GM19397 (cell line): ENCODE data around the gene EEIG1.
A peak's percentile ranks its signal among the peaks of the same experiment; 100 is the strongest.

Experiments used
- ATAC-seq: cut with Tn5 transposase; IDR thresholded peaks from one replicate; pipeline ENCODE4 v1.9.1; 2021; ENCODE audit warnings: mild to moderate bottlenecking, moderate library complexity; ENCODE audit not compliant: unreplicated experiment

The EEIG1 gene

DNA sequence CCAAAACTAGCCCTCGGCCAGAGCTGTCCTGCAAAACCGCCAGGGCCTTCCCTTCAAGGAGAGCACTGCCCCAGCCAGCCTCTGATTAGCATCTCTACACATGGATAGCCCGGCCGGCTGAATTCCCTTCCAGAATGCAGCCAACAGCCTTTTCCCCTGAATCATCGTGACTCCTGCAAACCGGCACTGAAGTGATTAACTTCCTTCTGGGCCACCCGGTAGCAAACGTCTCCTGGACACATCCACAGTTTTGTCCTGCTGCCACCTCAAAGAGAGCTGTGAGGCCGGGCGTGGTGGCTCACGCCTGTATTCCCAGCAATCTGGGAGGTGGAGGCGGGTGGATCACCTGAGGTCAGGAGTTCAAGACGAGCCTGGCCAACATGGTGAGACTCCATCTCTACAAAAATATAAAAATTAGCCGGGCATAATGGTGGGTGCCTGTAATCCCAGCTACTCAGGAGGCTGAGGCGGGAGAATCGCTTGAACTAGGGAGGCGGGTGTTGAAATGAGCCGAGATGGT lies 21.1 kb upstream of the EEIG1 start:
- no peak for ATAC-seq

GRCh38 chr9:128001151-128001778 lies 20.5 kb upstream of the EEIG1 start:
- ATAC-seq = no peak

GRCh38 chr9:127999461-127999860 lies 18.7 kb upstream of the EEIG1 start:
- no peak for ATAC-seq

DNA sequence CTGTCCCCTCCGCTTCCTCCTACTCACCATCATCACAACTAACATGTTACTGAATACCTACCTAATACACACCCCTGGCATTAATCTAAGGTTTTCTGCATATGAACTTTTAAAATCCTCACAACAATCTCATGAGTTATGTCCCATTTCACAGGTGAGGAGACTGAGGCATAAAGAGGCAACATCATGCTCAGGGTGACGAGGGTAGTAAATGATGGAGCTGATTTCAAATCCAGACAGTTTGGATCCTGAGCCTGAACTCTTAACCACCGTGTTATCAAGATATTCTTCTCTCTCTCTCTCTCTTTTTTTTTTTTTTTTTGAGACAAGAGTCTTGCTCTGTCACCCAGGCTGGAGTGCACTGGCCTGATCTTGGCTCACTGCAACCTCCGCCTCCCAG lies 12.9 kb upstream of the EEIG1 start:
- ATAC-seq = no peak

GRCh38 chr9:127991757-127992274 lies 11.0 kb upstream of the EEIG1 start:
- ATAC-seq = no peak

GRCh38 chr9:127991017-127991756 lies 10.4 kb upstream of the EEIG1 start:
- ATAC-seq = no peak

DNA sequence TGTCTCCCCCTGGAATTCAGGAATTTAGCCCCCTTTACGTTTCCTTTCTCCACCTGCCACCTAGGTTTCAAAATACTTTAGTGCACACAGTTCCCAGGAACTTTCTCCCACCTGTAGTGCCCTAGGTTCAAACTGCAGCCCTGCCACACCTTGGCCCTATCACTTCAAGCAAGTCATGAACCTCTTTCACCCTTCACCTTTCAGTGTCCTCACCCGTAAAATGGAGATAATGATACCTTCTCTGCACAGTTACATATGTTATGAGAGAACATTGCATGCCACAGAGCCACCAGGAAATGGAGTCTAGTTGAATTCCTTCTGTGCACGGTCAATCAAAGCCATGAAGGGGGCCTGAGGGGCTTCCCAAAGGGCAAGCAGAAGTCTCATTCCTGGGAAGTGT lies 9.8 kb upstream of the EEIG1 start:
- no peak for ATAC-seq

GRCh38 chr9:127989094-127989493 lies 8.3 kb upstream of the EEIG1 start:
- ATAC-seq = no peak

- ATAC-seq = no peak
Observed at GRCh38 chr9:127987103-127987614, 6.4 kb upstream of the EEIG1 start.

GRCh38 chr9:127985011-127985410 lies 4.2 kb upstream of the EEIG1 start:
- ATAC-seq = no peak

GRCh38 chr9:127983847-127984289 lies 3.1 kb upstream of the EEIG1 start:
- no peak for ATAC-seq

GRCh38 chr9:127982912-127983311 lies 2.1 kb upstream of the EEIG1 start:
- no peak for ATAC-seq

GRCh38 chr9:127981559-127982121 lies 851 bp upstream of the EEIG1 start:
- no peak for ATAC-seq

GRCh38 chr9:127980060-127980705 lies 606 bp downstream of the EEIG1 start:
- ATAC-seq = peak; percentile 43

GRCh38 chr9:127979333-127980059 lies 1.3 kb downstream of the EEIG1 start:
- ATAC-seq = no peak

- no peak for ATAC-seq
Observed at GRCh38 chr9:127979015-127979332, 1.8 kb downstream of the EEIG1 start.

GRCh38 chr9:127977884-127978647 lies 2.7 kb downstream of the EEIG1 start:
- no peak for ATAC-seq

DNA sequence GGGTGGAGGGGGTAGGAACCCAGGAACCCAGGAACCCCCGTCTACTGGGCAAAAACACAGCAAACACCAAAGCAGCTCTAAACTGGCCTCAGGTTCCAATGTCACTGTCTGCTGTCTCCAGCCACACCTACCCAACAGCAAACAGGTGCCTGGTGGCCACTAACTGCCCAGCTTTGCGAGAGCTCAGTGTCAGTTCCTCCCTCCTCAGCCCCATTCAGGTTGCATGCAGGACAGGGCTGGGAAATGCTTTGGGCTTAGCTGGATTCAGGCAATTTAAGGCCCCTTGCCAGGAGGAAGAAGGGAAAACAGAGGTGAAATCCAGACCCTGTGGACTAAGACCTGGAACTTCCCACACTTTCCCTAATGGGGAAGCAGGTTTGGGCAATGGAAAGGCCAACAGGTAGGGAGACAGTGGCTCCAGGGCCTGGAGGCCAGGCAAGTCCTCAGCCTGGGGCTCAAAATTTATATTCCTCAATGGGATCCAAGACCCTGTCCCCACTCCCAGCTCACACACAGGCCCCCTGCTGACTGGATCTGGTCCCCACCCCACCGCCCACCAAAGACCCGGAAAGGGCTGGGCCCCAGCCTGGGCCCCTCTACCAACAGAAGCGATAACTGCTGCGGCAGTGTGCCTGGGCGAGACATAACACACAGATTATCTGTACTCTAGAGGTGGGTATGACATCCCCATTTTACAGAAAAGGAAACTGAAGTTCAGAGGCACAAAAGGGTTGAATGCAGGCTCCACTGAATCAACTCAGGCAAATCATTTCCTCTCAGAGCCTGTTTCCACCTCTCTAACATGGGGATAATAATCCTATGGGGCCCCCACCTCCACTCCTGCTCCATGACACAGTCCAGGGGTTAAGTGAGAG lies 3.5 kb downstream of the EEIG1 start:
- no peak for ATAC-seq

GRCh38 chr9:127976498-127976897 lies 4.3 kb downstream of the EEIG1 start:
- no peak for ATAC-seq
